Heart left ventricle (tissue), 13 donors: ENCODE measurements around the gene ESYT2.

Experiments used
- CTCF ChIP-seq, 12 donors: fragments of 200-600 bp; sonication (generic) in 4 of 12; IDR thresholded peaks; one replicate each; pipeline versions ENCODE4 v1.5.0 to v1.8.0; 2018 to 2022; ENCODE audit warnings: antibody characterized with exemption in 12 of 12, mild to moderate bottlenecking in 5 of 12
- POLR2A ChIP-seq, 2 donors: fragments of 450-650 bp; IDR thresholded peaks; one replicate each; pipeline ENCODE4 v1.6.1; 2017; ENCODE audit warnings: antibody characterized with exemption in 2 of 2, mild to moderate bottlenecking in 2 of 2, moderate library complexity in 2 of 2
- donor health status: ischemic (EF 13 %, LVEDD 7.1; RV severe dilation, severe dysfunction).
- donor health status: DM: no; HTN: yes; CAD: no.
- donor health status: DM: no; HTN: no; CAD: no.
- donor health status: ischemic (EF 25% LVEDD 6.9; RV normal size, moderate dysfunction).
- donor health status: ischemic (EF 25% LVEDD 5.7; RV mildly dilated, moderate dysfunction).
- donor health status: ischemic (EF 35%, LVEDD 5.7; RV mildly dilated, moderate dysfunction).
- donor health status: nonischemic (EF 11% LVEDD 7.7; RV severe dilation, severe dysfunction).
- donor health status: DM: yes; HTN: yes; CAD: no.
- donor health status: PGD.
- donor health status: ischemic (EF 29% LVEDD 5.4; RV normal size, mild dysfunction).
- donor health status: nonischemic (EF 23%, LVEDD 6.1; RV moderate dilation, normal function).

- TF ChIP-seq POLR2A (IDR thresholded peaks at IDR 0.05) (no peak), CTCF (IDR thresholded peaks at IDR 0.05) (no peak)
Observed at GRCh38 chr7:158846304-158846703, 17.0 kb upstream of the ESYT2 start.
